Measurements from ENCODE around the gene UBAC2. TPM values are rescaled to one million over a fixed set of nuclear protein-coding genes. Genes with fewer than 3 reads are reported as not detected.

UBAC2 gene
- total RNA-seq, 2 donors from 2014 or later, result 72.7 to 80.4 TPM

GRCh38 chr13:99258210-99258860 lies 57.7 kb downstream of the UBAC2 start, which contains the start of gene GPR18:
Gene GPR18, minus strand, starts transcription at chr13:99258379. Its CDS starts 2,507 bp downstream, at chr13:99255872.
- H3K4me3 Mint-ChIP-seq, result no peak within 1 kb of the TSS
- Histone ChIP-seq H3K36me3 (ENCODE audit: control insufficient read depth, insufficient read depth, low read length) (peaks cover 28% of the 10 kb centered on the region), H3K4me3 (ENCODE audit: low read length) (no peak within 1 kb of the TSS), H3K27me3 (ENCODE audit: control insufficient read depth, insufficient read depth, low read length, poor library complexity, severe bottlenecking) (no peaks in the 10 kb centered on the region), H3K9ac (ENCODE audit: extremely low read depth, low read length, poor library complexity, severe bottlenecking) (no peak within 1 kb of the TSS), H3K27ac (ENCODE audit: low read depth, low read length) (no peak within 1 kb of the TSS), H3K9me3 (ENCODE audit: control insufficient read depth, low read length) (no peaks in the 10 kb centered on the region), H3K4me1 (ENCODE audit: control insufficient read depth, insufficient read depth, low read length) (no peaks in the 10 kb centered on the region)
- peaks cover 18% of the 10 kb centered on the region for H3K36me3 Mint-ChIP-seq (ENCODE audit: low read depth)
- H3K27ac Mint-ChIP-seq, result no peak within 1 kb of the TSS
- H3K9me3 Mint-ChIP-seq, result no peaks in the 10 kb centered on the region
- DNase-seq, result no peak
- H3K27me3 Mint-ChIP-seq (ENCODE audit: insufficient read depth), result no peaks in the 10 kb centered on the region
- no peaks in the 10 kb centered on the region for H3K4me1 Mint-ChIP-seq
- WGBS, 2 experiments (ENCODE audit: insufficient coverage in 1 of 2, insufficient read length in 1 of 2), result 97 to 100% methylated on average over 3 to 4 of the region's 4 CpGs
- no peak for TF ChIP-seq CTCF (conservative IDR thresholded peaks at IDR 0.05)

DNA sequence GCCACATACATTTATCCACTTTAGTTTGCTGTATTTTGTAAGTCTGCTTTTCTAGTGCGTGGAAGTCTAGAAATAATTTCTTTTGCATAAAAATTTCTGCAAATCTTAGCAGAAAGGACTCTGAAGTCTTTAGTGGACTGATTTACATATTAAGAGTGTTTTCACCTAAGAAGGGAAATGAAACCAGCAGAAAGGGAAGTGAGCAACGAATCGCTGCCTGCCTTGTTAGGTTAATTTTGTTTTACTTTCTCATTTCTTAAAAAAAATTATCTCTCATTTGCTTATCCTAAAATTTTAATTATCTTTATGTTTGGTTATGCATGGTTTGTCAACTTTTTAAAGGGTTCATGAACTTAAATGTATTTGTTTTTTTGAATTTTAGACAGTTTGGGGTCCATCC lies 58.3 kb downstream of the UBAC2 start:
- peaks cover 31% of the 10 kb centered on the region for H3K36me3 ChIP-seq (ENCODE audit: control insufficient read depth, insufficient read depth, low read length)
- 71% methylated on average over 1 of the region's 3 CpGs; no CpG with 5 or more reads in 1 of the 2 experiments for WGBS, 2 experiments (ENCODE audit: insufficient coverage in 1 of 2, insufficient read length in 1 of 2)
- H3K4me1 ChIP-seq (ENCODE audit: control insufficient read depth, insufficient read depth, low read length), result no peaks in the 10 kb centered on the region
- Mint-ChIP-seq H3K9me3 (no peaks in the 10 kb centered on the region), H3K4me1 (no peaks in the 10 kb centered on the region), H3K27ac (no peak overlapping the region), H3K27me3 (ENCODE audit: insufficient read depth) (no peaks in the 10 kb centered on the region), H3K4me3 (no peak overlapping the region), H3K36me3 (ENCODE audit: low read depth) (peaks cover 18% of the 10 kb centered on the region)
- no peaks in the 10 kb centered on the region for H3K9me3 ChIP-seq (ENCODE audit: control insufficient read depth, low read length)
- no peak for DNase-seq
- no peak for TF ChIP-seq CTCF (conservative IDR thresholded peaks at IDR 0.05)
- H3K27me3 ChIP-seq (ENCODE audit: control insufficient read depth, insufficient read depth, low read length, poor library complexity, severe bottlenecking), result no peaks in the 10 kb centered on the region
- no peak overlapping the region for H3K4me3 ChIP-seq (ENCODE audit: low read length)
- H3K9ac ChIP-seq (ENCODE audit: extremely low read depth, low read length, poor library complexity, severe bottlenecking), result no peak overlapping the region
- H3K27ac ChIP-seq (ENCODE audit: low read depth, low read length), result no peak overlapping the region

DNA sequence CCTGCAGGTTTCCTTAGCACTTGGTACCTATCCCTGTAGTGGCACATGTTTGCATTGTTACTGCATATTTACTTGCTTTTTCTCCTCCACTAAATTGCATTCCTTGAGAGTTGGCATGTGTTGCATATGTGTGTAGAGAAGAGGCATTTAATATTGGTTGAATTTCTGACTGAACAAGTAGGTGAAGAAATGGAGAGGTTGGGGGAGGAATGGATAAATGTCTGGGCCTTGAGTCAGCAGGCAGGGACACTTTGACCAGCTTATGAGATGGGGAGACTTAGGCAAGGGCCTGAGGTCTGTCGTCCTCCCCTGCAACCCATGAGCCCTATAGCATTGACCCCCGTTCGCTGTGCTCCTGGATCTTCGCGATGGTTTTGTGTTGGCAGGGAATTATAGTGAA lies 59.6 kb downstream of the UBAC2 start:
- Mint-ChIP-seq H3K4me3 (no peak overlapping the region), H3K4me1 (no peaks in the 10 kb centered on the region), H3K27ac (no peak overlapping the region), H3K36me3 (ENCODE audit: low read depth) (peaks cover 12% of the 10 kb centered on the region), H3K9me3 (no peaks in the 10 kb centered on the region), H3K27me3 (ENCODE audit: insufficient read depth) (no peaks in the 10 kb centered on the region)
- no peak for DNase-seq
- H3K9me3 ChIP-seq (ENCODE audit: control insufficient read depth, low read length), result no peaks in the 10 kb centered on the region
- no peaks in the 10 kb centered on the region for H3K27me3 ChIP-seq (ENCODE audit: control insufficient read depth, insufficient read depth, low read length, poor library complexity, severe bottlenecking)
- H3K4me3 ChIP-seq (ENCODE audit: low read length), result no peak overlapping the region
- TF ChIP-seq CTCF (conservative IDR thresholded peaks at IDR 0.05), result no peak
- H3K4me1 ChIP-seq (ENCODE audit: control insufficient read depth, insufficient read depth, low read length), result no peaks in the 10 kb centered on the region
- H3K9ac ChIP-seq (ENCODE audit: extremely low read depth, low read length, poor library complexity, severe bottlenecking), result no peak overlapping the region
- H3K27ac ChIP-seq (ENCODE audit: low read depth, low read length), result no peak overlapping the region
- H3K36me3 ChIP-seq (ENCODE audit: control insufficient read depth, insufficient read depth, low read length), result peaks cover 22% of the 10 kb centered on the region
- WGBS, 2 experiments (ENCODE audit: insufficient coverage in 1 of 2, insufficient read length in 1 of 2), result 99% methylated on average over 5 of the region's 5 CpGs; no CpG with 5 or more reads in 1 of the 2 experiments
